NK-92 (cell line): ENCODE results near the gene PDE6A.
"Not testable (repeated sequence)": the region's sequence is repeated elsewhere in the genome, so short reads cannot be mapped to it uniquely, and the experiment has no call there.

Experiments used
- DNase-seq: peaks from one replicate; lab custom pipeline; 2025; ENCODE audit not compliant: unreplicated experiment; lab: John Stamatoyannopoulos, UW

The PDE6A gene

GRCh38 chr5:149898811-149899210 is 45.8 kb downstream of the PDE6A start:
- DNase-seq = no peak

- DNase-seq = no peak
Observed at GRCh38 chr5:149895416-149896345, 48.9 kb downstream of the PDE6A start.

DNA sequence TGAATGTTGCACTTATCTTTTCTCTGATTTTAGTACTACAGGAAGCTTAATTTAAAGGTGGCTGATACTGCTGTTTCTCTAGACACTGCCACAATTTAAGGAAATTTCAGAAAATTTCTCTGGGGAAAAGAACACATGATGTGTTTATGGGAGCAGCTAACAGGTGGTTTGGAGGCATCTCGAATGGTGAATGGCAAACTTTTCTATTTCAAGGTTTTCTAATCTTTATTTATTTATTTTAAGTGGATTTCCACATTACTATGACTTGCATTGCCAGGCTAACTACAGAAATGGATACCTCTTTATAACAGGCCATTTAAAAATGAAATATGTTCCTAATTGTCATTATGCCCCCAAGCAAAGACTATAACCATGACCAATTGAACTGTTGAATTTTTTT is 50.4 kb downstream of the PDE6A start:
- no peak for DNase-seq

- no peak for DNase-seq
Observed at GRCh38 chr5:149893403-149893931, 51.1 kb downstream of the PDE6A start.

DNA sequence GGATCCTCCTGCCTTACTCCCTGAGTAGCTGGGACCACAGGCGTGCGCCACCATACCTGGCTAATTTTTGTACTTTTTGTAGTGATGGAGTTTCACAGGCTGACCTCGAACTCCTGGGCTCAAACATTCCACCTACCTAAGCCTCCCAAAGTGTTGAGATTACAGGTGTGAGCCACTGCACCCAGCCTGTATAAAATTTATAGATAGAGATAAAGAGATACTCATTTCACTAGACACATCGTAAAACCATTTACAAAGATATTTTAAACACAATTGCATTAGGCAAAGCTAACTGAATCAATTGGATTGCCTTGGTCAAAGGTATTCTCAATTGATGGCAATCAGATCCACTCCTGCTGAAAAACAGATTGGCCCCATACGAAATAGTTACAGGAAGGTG is 52.0 kb downstream of the PDE6A start:
- no peak for DNase-seq

- DNase-seq = no peak
Observed at GRCh38 chr5:149888280-149888679, 56.3 kb downstream of the PDE6A start.

DNA sequence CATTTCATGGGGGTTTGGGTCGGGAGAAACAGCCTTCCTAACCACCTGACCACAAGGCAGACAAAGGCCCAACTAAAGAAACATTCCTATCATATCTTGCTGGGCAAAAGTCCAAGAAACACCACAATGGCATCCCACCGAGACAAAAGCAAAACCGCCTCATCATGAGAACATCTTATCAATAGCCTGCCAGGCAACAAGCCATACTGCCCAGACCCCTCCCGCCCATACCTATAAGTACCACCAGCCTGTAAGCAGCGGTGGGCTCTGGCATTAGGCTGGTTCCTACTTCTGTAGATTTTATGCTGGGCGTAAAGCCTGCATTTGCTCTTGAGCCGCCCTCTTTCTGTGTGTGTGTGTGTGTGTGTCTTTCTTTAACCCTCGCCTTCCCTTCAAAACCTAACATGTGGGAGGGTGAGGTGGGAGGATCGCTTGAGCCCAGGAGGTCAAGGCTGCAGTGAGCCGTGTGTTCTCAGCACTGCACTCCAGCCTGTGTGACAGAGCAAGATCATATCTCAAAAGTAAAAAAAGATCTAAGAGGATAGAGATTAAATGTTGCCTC is 56.9 kb downstream of the PDE6A start:
- no peak for DNase-seq

GRCh38 chr5:149886692-149887470 is 57.7 kb downstream of the PDE6A start:
- DNase-seq = no peak

DNA sequence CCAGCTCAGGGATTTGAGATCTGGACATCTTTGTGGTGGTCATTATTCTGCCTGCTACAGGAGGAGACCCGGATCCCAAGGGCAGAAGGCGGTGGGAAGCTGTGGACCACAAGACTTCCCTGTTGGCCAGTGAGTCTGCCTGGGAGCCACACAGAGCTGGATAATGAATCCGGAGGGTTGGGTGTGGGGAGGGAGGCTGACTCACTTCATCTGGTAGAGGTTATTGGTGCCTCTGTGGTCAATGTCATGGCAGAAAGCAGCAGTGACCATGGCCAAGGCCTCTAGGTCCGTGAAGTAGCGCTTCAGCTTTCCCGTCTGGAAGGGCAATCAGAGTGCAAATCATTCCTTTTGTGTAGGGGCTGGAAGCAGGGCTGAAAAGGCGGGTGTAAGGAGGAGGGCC is 58.5 kb downstream of the PDE6A start:
- DNase-seq = no peak

- DNase-seq = no peak
Observed at GRCh38 chr5:149885513-149885912, 59.1 kb downstream of the PDE6A start.

DNA sequence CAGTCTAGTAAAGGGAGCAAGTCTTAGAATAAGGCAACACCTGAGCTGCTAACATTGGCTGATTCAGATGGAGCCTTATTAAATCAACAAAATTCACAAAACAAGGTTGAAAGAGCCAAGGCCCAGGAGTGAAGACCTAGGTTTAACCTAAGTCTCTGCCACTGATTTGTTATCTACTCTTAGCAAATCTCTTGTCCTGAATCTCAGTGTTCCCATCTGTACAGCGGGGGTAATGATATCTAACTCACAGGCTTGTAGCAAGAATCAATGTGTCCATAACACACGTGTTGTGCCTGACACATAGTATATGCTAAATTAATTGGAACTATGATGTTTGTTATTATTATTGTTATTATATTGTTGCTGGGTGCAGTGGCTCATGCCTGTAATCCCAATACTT is 61.0 kb downstream of the PDE6A start:
- DNase-seq = no peak

DNA sequence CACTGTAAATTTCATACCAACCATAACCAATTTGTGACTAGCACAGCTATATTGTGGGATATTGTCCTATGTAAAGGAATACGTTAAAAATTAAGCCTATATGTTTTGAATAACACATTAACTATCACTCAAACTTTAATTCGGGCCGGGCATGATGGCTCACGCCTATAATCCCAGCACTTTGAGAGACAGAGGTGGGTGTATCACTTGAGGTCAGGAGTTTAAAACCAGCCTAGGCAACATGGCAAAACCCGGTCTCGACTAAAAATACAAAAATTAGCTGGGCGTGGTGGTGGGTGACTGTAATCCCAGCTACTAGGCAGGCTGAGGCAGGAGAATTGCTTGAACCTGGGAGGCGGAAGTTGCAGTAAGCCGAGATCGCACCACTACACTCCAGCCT is 62.0 kb downstream of the PDE6A start:
- DNase-seq = not testable (repeated sequence)

DNA sequence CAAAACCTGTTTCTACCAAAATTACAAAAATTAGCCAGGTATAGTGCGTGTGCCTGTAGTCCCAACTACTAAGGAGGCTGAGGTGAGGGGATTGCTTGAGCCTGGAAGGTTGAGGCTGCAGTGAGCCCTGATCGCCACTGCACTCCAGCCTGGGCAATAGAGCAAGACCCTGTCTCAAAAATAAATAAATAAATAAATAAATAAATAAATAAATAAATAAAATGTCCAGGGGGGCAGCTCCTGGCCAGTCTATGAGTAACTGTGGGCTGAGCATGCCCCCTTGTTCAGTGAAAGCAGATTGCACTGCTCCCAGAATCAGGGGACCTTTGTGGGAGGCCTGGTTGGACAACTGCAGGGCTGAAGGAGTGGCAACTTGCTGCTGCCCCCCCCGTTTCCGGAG is 62.7 kb downstream of the PDE6A start:
- DNase-seq = no peak

DNA sequence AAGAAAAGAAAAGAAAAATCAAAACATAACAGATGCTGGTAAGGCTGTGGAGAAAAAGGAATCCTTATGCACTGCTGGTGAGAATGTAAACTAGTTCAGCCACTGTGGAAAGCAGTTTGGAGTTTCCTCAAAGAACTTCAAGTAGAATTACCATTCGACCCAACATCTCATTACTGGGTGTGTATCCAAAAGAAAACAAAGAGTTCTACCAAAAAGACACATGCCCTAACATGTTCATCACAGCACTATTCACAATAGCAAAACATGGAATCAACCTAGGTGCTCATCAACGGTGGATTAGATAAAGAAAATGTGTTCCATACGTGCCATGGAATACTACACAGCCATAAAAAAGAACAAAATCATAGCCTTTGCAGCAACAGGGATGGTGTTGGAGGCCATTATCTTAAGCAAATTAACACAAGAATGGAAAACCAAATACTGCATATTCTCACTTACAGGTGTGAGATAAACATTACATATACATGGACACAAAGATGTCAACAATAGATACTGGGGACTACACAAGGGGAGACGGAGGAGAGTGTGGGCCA is 63.4 kb downstream of the PDE6A start:
- no peak for DNase-seq

GRCh38 chr5:149879593-149879992 is 65.0 kb downstream of the PDE6A start:
- not testable (repeated sequence) for DNase-seq

DNA sequence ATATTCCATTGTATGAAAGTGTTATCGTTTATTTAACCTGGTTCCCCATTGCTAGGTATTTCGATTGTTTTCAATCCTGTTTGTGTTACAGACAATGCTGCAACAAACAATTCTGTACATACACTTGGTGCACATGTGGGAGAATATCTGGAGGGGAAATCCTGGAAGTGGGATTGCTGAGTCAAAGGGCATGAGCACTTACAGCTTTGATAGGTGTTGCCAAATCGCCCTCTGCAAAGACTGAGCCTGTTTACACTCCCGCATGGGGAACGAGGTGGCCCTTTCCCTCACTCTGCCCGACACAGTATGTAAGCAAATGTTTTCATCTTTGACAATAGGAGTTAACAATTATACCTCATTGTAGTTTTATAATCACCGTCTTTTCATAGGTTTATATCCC is 66.2 kb downstream of the PDE6A start:
- no peak for DNase-seq

GRCh38 chr5:149873896-149874295 is 70.7 kb downstream of the PDE6A start:
- DNase-seq = no peak

GRCh38 chr5:149872351-149873040 is 72.1 kb downstream of the PDE6A start:
- no peak for DNase-seq

GRCh38 chr5:149871471-149871870 is 73.1 kb downstream of the PDE6A start:
- DNase-seq = no peak

DNA sequence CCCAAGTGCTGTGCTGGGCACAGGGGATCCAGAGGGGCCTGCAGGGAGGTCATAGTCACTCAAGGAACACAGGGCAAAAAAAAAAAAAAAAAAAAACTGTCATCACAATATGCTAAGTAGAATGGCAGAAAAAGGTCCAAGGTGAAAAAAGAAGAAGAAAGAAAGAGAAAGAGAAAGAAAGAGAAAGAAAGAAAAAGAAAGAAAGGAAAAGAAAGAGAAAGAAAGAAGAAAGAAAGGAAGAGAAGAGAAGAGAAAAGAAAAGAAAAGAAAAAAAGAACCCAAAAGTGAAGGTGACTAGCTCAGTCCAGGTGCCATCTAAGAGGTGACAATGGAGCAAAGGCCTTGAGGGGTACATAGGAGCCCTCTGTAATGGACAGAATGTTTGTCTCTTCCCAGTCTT is 73.9 kb downstream of the PDE6A start:
- DNase-seq = no peak

DNA sequence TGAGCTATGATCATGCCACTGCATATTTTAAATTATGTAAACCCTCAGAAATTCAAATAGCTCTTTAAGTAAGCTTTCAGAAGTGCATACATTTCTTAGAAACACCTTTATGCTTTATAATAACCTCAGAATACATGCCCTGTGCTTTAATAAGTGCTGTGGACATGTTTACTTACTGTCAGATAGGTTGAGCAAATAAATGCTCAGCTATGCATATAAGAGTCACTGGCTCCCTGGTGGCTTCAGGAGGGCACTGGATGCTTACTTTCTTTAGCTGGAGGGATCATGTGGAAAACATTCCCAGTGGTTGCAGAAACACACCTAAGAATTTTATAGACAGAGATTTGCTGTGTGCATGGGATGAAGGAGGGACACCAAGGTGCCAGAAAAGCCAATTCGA is 74.4 kb downstream of the PDE6A start:
- no peak for DNase-seq
